AG09319 (cell line): Measurements from ENCODE around the gene GALNT3.

Source experiments
- DNase-seq: peaks from one replicate; pipeline ENCODE4 v3.0.0-alpha.2; 2010; ENCODE audit warnings: low read depth; ENCODE audit errors: extremely low read depth
- TF ChIP-seq, protein P1 (sequence below): IDR thresholded peaks from 2 replicates; pipeline ENCODE4 v1.5.1; 2011; ENCODE audit warnings: low read depth, mild to moderate bottlenecking, inconsistent platforms, low read length, moderate library complexity

GALNT3 gene

DNA sequence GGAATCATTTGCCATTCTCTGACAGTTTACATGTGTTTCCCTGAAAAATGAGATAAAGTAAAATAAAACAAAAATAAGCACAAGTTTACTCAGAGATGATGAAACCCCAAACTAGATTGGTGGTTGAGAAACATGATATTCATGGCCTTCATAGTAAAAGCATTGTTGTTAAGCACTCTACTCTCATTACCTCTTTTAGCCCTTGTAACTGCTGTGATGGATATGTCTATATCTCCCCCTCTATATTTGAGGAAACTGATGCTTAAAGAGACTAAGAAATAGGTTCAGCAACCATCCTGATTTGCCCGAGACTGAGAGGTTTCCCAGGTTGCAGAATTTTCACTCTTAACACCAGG is 33.9 kb upstream of the GALNT3 start:
- TF ChIP-seq, protein P1, sequence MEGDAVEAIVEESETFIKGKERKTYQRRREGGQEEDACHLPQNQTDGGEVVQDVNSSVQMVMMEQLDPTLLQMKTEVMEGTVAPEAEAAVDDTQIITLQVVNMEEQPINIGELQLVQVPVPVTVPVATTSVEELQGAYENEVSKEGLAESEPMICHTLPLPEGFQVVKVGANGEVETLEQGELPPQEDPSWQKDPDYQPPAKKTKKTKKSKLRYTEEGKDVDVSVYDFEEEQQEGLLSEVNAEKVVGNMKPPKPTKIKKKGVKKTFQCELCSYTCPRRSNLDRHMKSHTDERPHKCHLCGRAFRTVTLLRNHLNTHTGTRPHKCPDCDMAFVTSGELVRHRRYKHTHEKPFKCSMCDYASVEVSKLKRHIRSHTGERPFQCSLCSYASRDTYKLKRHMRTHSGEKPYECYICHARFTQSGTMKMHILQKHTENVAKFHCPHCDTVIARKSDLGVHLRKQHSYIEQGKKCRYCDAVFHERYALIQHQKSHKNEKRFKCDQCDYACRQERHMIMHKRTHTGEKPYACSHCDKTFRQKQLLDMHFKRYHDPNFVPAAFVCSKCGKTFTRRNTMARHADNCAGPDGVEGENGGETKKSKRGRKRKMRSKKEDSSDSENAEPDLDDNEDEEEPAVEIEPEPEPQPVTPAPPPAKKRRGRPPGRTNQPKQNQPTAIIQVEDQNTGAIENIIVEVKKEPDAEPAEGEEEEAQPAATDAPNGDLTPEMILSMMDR: no peak
- DNase-seq: no peak

DNA sequence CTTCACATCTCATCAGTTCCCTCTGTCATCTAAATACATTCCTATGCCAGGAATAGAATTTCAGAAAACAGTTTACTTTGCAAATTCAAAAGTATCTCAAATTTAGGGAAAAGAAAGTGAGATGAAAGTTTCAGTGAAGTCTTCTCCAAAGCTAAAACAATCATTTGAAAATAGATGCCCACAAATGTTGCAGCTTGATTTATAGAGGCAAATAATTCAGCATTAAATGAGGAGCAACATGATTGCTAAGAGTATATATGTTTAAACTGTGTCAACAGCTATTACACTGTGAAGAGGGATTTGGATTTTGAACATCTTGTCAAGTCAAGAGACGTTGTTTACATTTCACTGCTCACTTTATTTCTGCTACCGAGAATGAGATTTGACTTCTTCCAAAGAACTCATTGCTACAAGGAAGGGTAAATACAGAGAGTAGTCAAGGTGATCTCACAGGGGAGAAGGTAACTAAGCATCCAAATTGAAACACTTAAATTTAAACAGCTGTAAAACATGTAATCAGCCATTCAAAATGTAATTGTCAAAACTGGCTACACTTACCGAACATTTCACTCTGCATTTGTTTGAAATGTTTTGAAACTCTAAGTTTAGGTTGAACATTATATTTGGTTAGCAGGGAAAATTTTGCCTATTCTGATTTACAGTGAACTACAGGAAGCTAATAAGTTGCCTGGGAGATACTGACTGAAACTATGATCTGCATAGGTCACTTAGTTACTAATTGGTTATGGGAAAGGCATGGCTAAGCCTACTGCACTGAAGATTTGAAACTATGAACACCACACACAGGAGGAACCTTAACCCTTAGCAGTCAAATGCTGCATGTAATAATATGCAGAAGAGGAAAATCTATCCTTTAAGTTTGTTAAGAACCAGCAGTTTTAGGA is 33.2 kb upstream of the GALNT3 start:
- no peak for DNase-seq
- TF ChIP-seq, protein P1: no peak

DNA sequence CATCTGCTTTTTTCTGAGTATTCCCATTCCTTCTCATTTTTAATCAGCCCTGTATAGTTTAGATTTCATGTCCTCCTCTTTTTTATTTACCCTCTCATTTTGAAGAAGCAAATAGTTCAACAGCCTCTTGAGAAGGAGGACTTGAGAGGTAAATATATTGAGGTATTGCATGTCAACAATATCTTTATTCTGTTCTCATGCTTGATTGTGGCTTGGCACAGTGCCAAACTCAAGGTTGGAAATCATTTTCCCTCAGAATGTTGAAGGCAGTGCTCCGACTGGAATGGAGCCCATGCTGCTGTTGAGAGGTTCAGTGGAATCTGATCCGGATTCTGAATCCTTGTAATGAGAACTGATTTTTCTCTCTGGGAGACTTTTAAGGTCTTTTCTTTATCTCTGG is 31.0 kb upstream of the GALNT3 start:
- DNase-seq: no peak
- TF ChIP-seq, protein P1: no peak

DNA sequence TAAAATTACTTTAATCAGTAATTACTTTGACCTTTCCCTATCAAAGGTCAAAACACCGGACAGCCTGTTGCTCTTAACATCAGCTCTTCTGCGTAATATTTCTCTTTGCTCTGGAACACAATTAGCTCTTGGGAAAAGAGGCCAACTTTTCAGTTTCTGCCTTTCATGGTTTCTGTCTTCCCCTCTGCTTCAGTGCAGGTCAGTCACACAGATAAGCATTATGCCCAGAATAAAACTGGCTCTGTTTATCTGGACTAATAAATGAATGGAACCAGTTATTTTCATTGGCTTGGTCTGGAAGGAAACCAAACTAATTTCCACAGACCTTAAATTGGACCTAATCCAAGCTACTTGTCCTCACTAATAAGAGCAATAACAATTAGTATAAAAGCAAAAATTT is 26.2 kb upstream of the GALNT3 start:
- no peak for DNase-seq
- TF ChIP-seq, protein P1: no peak

DNA sequence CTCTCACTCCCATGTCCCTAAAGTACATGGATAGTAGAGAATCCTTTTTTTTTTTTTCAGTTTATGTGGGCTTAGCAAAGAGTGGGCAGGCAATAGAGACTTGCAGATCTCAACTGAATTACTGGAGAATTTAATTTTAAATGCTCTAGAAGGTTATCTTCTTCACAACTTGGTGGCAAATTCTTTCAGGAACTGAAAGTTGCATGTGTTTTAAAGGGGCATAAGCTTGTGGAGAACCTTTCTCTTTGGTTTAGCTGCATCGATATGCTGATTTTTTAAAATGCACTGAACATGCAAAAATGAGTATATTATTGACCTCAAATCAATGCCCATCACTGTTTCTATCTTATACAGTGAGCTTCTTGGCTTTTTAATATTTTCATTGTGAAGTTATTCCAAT is 24.9 kb upstream of the GALNT3 start:
- TF ChIP-seq, protein P1: no peak
- DNase-seq: no peak

DNA sequence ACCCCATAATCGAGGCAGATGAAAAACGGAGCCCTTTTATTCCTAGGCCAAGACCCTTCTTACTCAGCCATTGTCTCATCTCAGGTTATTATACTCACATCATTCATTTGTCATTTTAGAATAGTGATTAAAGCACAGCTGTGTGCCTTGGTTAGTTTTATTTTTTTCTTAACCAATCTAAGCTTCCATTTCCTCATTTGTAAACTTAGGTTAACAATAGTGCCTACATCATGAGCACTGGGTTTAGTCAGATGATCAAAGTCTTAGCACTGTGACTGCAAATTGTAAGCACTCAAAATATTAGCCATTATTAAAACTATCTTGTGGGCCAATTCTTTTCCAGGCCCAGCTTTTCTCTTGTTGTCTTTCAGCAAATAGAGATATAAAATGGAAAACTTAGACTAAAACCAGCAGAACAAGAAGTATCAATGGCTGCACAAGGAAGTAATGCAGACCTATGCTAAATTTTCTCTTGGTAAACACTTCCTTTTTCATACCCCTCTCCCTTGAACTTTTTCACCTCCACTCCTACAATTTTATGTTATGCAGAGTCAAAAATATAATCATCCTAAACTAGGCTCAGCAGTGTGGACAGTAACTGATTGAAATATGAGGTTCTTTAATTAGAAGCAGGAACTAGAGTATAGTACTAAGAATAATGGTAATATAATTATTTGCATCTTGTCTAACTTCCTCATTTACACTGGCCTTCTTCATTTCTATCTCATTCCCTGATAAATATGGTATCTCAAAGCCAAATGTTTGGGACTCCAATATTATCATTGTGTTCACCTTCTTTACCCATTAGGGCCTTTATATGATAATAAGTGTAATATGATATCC is 21.5 kb upstream of the GALNT3 start:
- TF ChIP-seq, protein P1: no peak
- DNase-seq: no peak

DNA sequence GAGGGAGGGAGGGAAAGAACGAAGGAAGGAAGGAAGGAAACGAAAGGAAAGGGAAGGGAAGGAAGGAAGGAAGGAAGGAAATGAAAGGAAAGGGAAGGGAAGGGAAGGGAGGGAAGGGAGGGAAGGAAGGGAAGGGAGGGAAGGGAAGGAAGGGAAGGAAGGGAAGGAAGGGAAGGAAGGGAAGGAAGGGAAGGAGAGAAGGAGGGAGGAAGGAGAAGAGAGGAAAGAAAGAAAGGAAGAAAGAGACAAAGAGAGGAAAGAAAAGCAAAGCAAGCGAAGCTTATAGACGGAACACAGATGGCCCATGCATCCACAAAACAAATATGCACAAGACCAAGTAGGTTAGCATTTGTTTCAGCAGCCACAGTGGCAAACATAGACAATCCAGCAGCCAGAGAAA is 20.4 kb upstream of the GALNT3 start:
- TF ChIP-seq, protein P1: no peak
- DNase-seq: no peak
